GM03348 (cell line): Measurements from ENCODE around the gene HPCAL1.
A peak's percentile ranks its signal among the peaks of the same experiment; 100 is the strongest.

ENCODE experiments used
- DNase-seq: peaks from one replicate; pipeline ENCODE4 v3.0.0; 2012; ENCODE audit warnings: low spot score

Gene HPCAL1

GRCh38 chr2:10370895-10371294 lies 68.2 kb downstream of the HPCAL1 start:
- no peak for DNase-seq

- no peak for DNase-seq
These were observed 68.9 kb downstream of the HPCAL1 start for GRCh38 chr2:10371441-10372196.

- DNase-seq = no peak
These were observed 69.6 kb downstream of the HPCAL1 start for GRCh38 chr2:10372203-10372861.

- DNase-seq = no peak
These were observed 70.1 kb downstream of the HPCAL1 start for GRCh38 chr2:10372862-10373240.

- DNase-seq = no peak
These were observed 71.2 kb downstream of the HPCAL1 start for GRCh38 chr2:10373931-10374330.

GRCh38 chr2:10374362-10374943 lies 71.7 kb downstream of the HPCAL1 start:
- DNase-seq = no peak

- no peak for DNase-seq
These were observed 73.0 kb downstream of the HPCAL1 start for GRCh38 chr2:10375570-10376281.

- DNase-seq = no peak
These were observed 74.5 kb downstream of the HPCAL1 start for GRCh38 chr2:10377052-10377746.

- no peak for DNase-seq
These were observed 75.0 kb downstream of the HPCAL1 start for GRCh38 chr2:10377747-10378085.

GRCh38 chr2:10378189-10378588 lies 75.5 kb downstream of the HPCAL1 start:
- DNase-seq = no peak

GRCh38 chr2:10380048-10380926 lies 77.6 kb downstream of the HPCAL1 start:
- no peak for DNase-seq

GRCh38 chr2:10381997-10382353 lies 79.3 kb downstream of the HPCAL1 start:
- DNase-seq = no peak

GRCh38 chr2:10382354-10383061 lies 79.8 kb downstream of the HPCAL1 start:
- DNase-seq = no peak

GRCh38 chr2:10383960-10384734 lies 81.4 kb downstream of the HPCAL1 start:
- DNase-seq = no peak

- DNase-seq = peak; percentile 37
These were observed 82.8 kb downstream of the HPCAL1 start for GRCh38 chr2:10385501-10385900.

GRCh38 chr2:10385933-10386773 lies 83.4 kb downstream of the HPCAL1 start:
- peak; percentile 66 for DNase-seq

- no peak for DNase-seq
These were observed 84.3 kb downstream of the HPCAL1 start for GRCh38 chr2:10387033-10387432.

- no peak for DNase-seq
These were observed 86.4 kb downstream of the HPCAL1 start for GRCh38 chr2:10388954-10389560.
